Type B pancreatic cell (in vitro differentiated cells): Measurements from ENCODE around the gene SBNO2. TPM values are rescaled to one million over a fixed set of nuclear protein-coding genes. Genes with fewer than 3 reads are reported as not detected.

Experiments
- DNase-seq: peaks from one replicate; pipeline ENCODE4 v3.0.0; 2021; ENCODE audit warnings: mixed read lengths; ENCODE audit not compliant: unreplicated experiment; ENCODE audit errors: extremely low spot score
- H3K27ac Mint-ChIP-seq: 2 replicates; pipeline ENCODE4 v1.8.0; 2021; ENCODE audit warnings: mild to moderate bottlenecking, mixed read lengths
- H3K27me3 Mint-ChIP-seq: 2 replicates; pipeline ENCODE4 v1.8.0; 2021; ENCODE audit warnings: mixed read lengths
- H3K36me3 Mint-ChIP-seq: 2 replicates; pipeline ENCODE4 v1.8.0; 2021; ENCODE audit warnings: mixed read lengths
- H3K4me1 Mint-ChIP-seq: one replicate; pipeline ENCODE4 v1.8.0; 2021; ENCODE audit warnings: mixed read lengths; ENCODE audit not compliant: unreplicated experiment
- H3K4me3 Mint-ChIP-seq: 2 replicates; pipeline ENCODE4 v1.8.0; 2021; ENCODE audit warnings: mild to moderate bottlenecking, mixed read lengths
- H3K9me3 Mint-ChIP-seq: 2 replicates; pipeline ENCODE4 v1.8.0; 2021; ENCODE audit warnings: mixed read lengths
- CTCF ChIP-seq: fragments of 200-600 bp; sonication (generic); conservative IDR thresholded peaks from 2 replicates; pipeline ENCODE4 v1.5.0; 2021; ENCODE audit warnings: antibody characterized with exemption, mild to moderate bottlenecking
- total RNA-seq: library from RNA; stranded (reverse); gene quantifications from 2 replicates; pipeline ENCODE4 v1.2.1, GENCODE V29; 2021; ENCODE audit warnings: low replicate concordance

The SBNO2 gene
- total RNA-seq, 1 donor from 2014 or later, result 45.5 TPM

- Mint-ChIP-seq H3K4me3 (no peak overlapping the region), H3K27me3 (no peaks in the 10 kb centered on the region), H3K4me1 (no peaks in the 10 kb centered on the region), H3K27ac (no peak overlapping the region), H3K9me3 (no peaks in the 10 kb centered on the region), H3K36me3 (peaks cover 4% of the 10 kb centered on the region)
- no peak for TF ChIP-seq CTCF
- DNase-seq, result no peak
Measured at GRCh38 chr19:1122972-1123363, 51.1 kb downstream of the SBNO2 start.

GRCh38 chr19:1122021-1122971, 51.8 kb downstream of the SBNO2 start:
- no peaks in the 10 kb centered on the region for H3K27me3 Mint-ChIP-seq
- H3K36me3 Mint-ChIP-seq, result peaks cover 4% of the 10 kb centered on the region
- no peaks in the 10 kb centered on the region for H3K9me3 Mint-ChIP-seq
- no peaks in the 10 kb centered on the region for H3K4me1 Mint-ChIP-seq
- H3K27ac Mint-ChIP-seq, result no peak overlapping the region
- no peak for DNase-seq
- TF ChIP-seq CTCF, result no peak
- no peak overlapping the region for H3K4me3 Mint-ChIP-seq

- no peak for DNase-seq
- TF ChIP-seq CTCF, result no peak
- H3K27me3 Mint-ChIP-seq, result no peaks in the 10 kb centered on the region
- H3K4me1 Mint-ChIP-seq, result no peaks in the 10 kb centered on the region
- no peak overlapping the region for H3K27ac Mint-ChIP-seq
- peaks cover 4% of the 10 kb centered on the region for H3K36me3 Mint-ChIP-seq
- H3K9me3 Mint-ChIP-seq, result no peaks in the 10 kb centered on the region
- H3K4me3 Mint-ChIP-seq, result no peak overlapping the region
Measured at GRCh38 chr19:1121395-1121794, 52.7 kb downstream of the SBNO2 start.

GRCh38 chr19:1119475-1120217, 54.4 kb downstream of the SBNO2 start:
- no peak for TF ChIP-seq CTCF
- DNase-seq, result no peak
- no peak overlapping the region for H3K27ac Mint-ChIP-seq
- no peaks in the 10 kb centered on the region for H3K27me3 Mint-ChIP-seq
- no peaks in the 10 kb centered on the region for H3K4me1 Mint-ChIP-seq
- H3K4me3 Mint-ChIP-seq, result no peak overlapping the region
- H3K9me3 Mint-ChIP-seq, result no peaks in the 10 kb centered on the region
- H3K36me3 Mint-ChIP-seq, result peaks cover 4% of the 10 kb centered on the region

GRCh38 chr19:1118999-1119398, 55.1 kb downstream of the SBNO2 start:
- H3K27ac Mint-ChIP-seq, result no peak overlapping the region
- H3K27me3 Mint-ChIP-seq, result no peaks in the 10 kb centered on the region
- H3K9me3 Mint-ChIP-seq, result no peaks in the 10 kb centered on the region
- DNase-seq, result no peak
- TF ChIP-seq CTCF, result no peak
- H3K36me3 Mint-ChIP-seq, result peaks cover 4% of the 10 kb centered on the region
- no peaks in the 10 kb centered on the region for H3K4me1 Mint-ChIP-seq
- H3K4me3 Mint-ChIP-seq, result no peak overlapping the region
